Caco-2 (cell line): ENCODE results near the gene SLITRK4. TPM values are rescaled to one million over a fixed set of nuclear protein-coding genes. Genes with fewer than 3 reads are reported as not detected.

Experiments
- BruUV-seq: library from RNA; stranded (reverse); fragments of 400-500 nt; replicated peaks from 2 replicates; lab custom pipeline; 2021; lab: Mats Ljungman, UMichigan
- CTCF ChIA-PET: fragments of 300-600 bp; sonication (Branson Sonifier 250); formaldehyde crosslinking; loops from one replicate; lab custom pipeline; 2022; ENCODE audit warnings: antibody characterized with exemption; lab: Charles Lee
- POLR2A ChIA-PET: fragments of 300-600 bp; sonication (Branson Sonifier 250); formaldehyde crosslinking; loops from one replicate; lab custom pipeline; 2022; ENCODE audit warnings: antibody characterized with exemption; lab: Charles Lee
- DNase-seq, 2 experiments: peaks; one replicate each; pipeline versions ENCODE4 v3.0.0 to v3.0.0-alpha.2; 2020 to 2022
- H3K27me3 ChIP-seq: replicated peaks from 2 replicates; pipeline ENCODE4 v1.6.0; 2011; ENCODE audit warnings: low read length; ENCODE audit not compliant: control insufficient read depth, insufficient read depth
- H3K36me3 ChIP-seq: 2 replicates; pipeline ENCODE4 v1.5.1; 2011; ENCODE audit warnings: low read length; ENCODE audit not compliant: control insufficient read depth, insufficient read depth
- H3K4me1 ChIP-seq: fragments of 250-450 bp; sonication (Bioruptor Pico); 2 replicates; pipeline ENCODE4 v1.5.1; 2020; ENCODE audit warnings: mild to moderate bottlenecking
- H3K4me3 ChIP-seq: 2 replicates; pipeline ENCODE4 v1.5.1; 2011; ENCODE audit warnings: low read depth, mild to moderate bottlenecking, control low read depth, low read length
- H3K9me3 ChIP-seq: fragments of 250-450 bp; sonication (Bioruptor Pico); 2 replicates; pipeline ENCODE4 v1.5.1; 2020; ENCODE audit warnings: mild to moderate bottlenecking, moderate library complexity
- H3K27ac Mint-ChIP-seq: one replicate; pipeline ENCODE4 v1.8.0; 2022; ENCODE audit warnings: mixed read lengths; ENCODE audit not compliant: unreplicated experiment
- H3K27me3 Mint-ChIP-seq: one replicate; pipeline ENCODE4 v1.8.0; 2022; ENCODE audit warnings: mixed read lengths; ENCODE audit not compliant: insufficient read depth, unreplicated experiment
- H3K36me3 Mint-ChIP-seq: one replicate; pipeline ENCODE4 v1.8.0; 2022; ENCODE audit warnings: mild to moderate bottlenecking, mixed read lengths; ENCODE audit not compliant: insufficient read depth, unreplicated experiment
- H3K4me1 Mint-ChIP-seq: one replicate; pipeline ENCODE4 v1.8.0; 2022; ENCODE audit warnings: low read depth, mixed read lengths; ENCODE audit not compliant: unreplicated experiment
- H3K4me3 Mint-ChIP-seq: one replicate; pipeline ENCODE4 v1.8.0; 2022; ENCODE audit warnings: mild to moderate bottlenecking, moderate library complexity, mixed read lengths; ENCODE audit not compliant: unreplicated experiment
- H3K9me3 Mint-ChIP-seq: one replicate; pipeline ENCODE4 v1.8.0; 2022; ENCODE audit warnings: mixed read lengths; ENCODE audit not compliant: unreplicated experiment
- intact Hi-C: fragments of 100-400 bp; cut with micrococcal nuclease; formaldehyde crosslinking; loops from one replicate; pipeline ENCODE4 v1.10.0; 2022; ENCODE audit not compliant: unreplicated experiment
- total RNA-seq: library from RNA; stranded (reverse); gene quantifications from 2 replicates; pipeline ENCODE4 v1.2.3, GENCODE V29; 2022
- TF ChIP-seq, protein P1 (sequence below), 2 experiments: fragments of 200-600 bp in 1 of 2; IDR thresholded peaks; 1 replicate in 1 of 2; 2 replicates in 1 of 2; pipeline versions ENCODE4 v1.5.1 to v1.8.0; 2011 to 2022; ENCODE audit warnings: antibody characterized with exemption in 1 of 2, control low read depth in 1 of 2, inconsistent platforms in 1 of 2, low read depth in 1 of 2, low read length in 1 of 2, mild to moderate bottlenecking in 1 of 2, moderate library complexity in 1 of 2; ENCODE audit not compliant: insufficient read depth in 1 of 2, severe bottlenecking in 1 of 2, unreplicated experiment in 1 of 2

SLITRK4 gene
- total RNA-seq, 1 experiment from 2014 or later = not detected

DNA sequence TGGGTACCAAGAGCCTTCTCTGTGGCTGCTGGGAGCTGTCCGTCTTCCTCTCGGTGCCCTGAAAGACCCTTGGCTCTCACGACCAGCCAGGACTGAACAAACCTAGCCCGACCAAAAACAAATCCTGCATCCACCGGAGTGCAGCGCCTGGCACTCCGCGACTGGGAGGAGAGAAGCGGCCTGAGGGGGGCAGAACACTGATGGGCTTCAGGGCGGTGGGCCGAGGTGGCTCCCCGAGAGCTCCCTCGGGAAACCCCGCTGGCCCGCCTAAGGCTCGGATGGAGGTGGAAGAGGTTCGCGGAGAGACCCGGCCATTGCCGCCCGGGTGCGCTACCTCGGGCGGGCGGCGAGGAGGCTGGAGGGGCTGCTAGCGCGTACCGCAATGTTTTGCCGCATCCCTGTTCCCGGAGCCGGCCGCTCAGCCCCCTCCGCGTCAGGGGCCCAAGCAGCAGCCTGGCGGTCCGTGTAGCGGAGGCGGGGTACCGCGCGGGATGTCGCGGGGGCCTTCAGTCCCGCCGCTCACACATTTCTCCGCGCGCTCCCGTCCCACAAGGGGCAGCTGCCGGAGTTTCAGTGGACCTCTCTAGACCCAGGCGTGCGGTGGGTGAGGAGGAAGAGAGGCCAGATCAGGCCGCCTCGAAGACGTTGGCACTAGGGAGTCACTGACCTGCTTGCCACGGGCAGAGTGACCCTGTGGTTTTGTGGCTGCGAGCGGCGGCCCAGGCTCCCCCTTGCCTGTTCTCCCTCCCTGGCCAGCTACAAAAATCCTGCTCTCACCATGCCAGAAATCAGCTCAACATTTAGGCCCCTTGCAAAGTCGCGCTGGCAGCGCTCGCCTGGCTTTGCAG lies 2.2 kb downstream of the SLITRK4 start:
- DNase-seq = no peak
- H3K4me3 Mint-ChIP-seq = no peak overlapping the region
- no peaks in the 10 kb centered on the region for H3K9me3 ChIP-seq
- H3K9me3 Mint-ChIP-seq = peaks cover 9% of the 10 kb centered on the region
- ChIA-PET CTCF (no interaction called here), POLR2A (no interaction called here)
- no peak overlapping the region for H3K4me3 ChIP-seq
- TF ChIP-seq, protein P1, sequence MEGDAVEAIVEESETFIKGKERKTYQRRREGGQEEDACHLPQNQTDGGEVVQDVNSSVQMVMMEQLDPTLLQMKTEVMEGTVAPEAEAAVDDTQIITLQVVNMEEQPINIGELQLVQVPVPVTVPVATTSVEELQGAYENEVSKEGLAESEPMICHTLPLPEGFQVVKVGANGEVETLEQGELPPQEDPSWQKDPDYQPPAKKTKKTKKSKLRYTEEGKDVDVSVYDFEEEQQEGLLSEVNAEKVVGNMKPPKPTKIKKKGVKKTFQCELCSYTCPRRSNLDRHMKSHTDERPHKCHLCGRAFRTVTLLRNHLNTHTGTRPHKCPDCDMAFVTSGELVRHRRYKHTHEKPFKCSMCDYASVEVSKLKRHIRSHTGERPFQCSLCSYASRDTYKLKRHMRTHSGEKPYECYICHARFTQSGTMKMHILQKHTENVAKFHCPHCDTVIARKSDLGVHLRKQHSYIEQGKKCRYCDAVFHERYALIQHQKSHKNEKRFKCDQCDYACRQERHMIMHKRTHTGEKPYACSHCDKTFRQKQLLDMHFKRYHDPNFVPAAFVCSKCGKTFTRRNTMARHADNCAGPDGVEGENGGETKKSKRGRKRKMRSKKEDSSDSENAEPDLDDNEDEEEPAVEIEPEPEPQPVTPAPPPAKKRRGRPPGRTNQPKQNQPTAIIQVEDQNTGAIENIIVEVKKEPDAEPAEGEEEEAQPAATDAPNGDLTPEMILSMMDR (IDR thresholded peaks at IDR 0.05; ENCODE audit: insufficient read depth in 1 of 2, low read depth in 1 of 2, low read length in 1 of 2, severe bottlenecking in 1 of 2, unreplicated experiment in 1 of 2) = no peak
- H3K27me3 ChIP-seq = no peaks in the 10 kb centered on the region
- H3K36me3 Mint-ChIP-seq = no peaks in the 10 kb centered on the region
- intact Hi-C loops = no loop called here
- H3K36me3 ChIP-seq = no peaks in the 10 kb centered on the region
- no peaks in the 10 kb centered on the region for H3K4me1 Mint-ChIP-seq
- H3K4me1 ChIP-seq = no peaks in the 10 kb centered on the region
- no peak overlapping the region for H3K27ac Mint-ChIP-seq
- BruUV-seq = no TSS peak
- no peaks in the 10 kb centered on the region for H3K27me3 Mint-ChIP-seq

GRCh38 chrX:143632625-143633410 lies 3.1 kb downstream of the SLITRK4 start:
- no peak overlapping the region for H3K27ac Mint-ChIP-seq
- CTCF ChIA-PET = no interaction called here
- TF ChIP-seq, protein P1 (IDR thresholded peaks at IDR 0.05; ENCODE audit: insufficient read depth in 1 of 2, low read depth in 1 of 2, low read length in 1 of 2, severe bottlenecking in 1 of 2, unreplicated experiment in 1 of 2) = no peak
- Histone ChIP-seq H3K4me1 (no peaks in the 10 kb centered on the region), H3K4me3 (no peak overlapping the region), H3K9me3 (no peaks in the 10 kb centered on the region), H3K27me3 (no peaks in the 10 kb centered on the region), H3K36me3 (no peaks in the 10 kb centered on the region)
- H3K27me3 Mint-ChIP-seq = no peaks in the 10 kb centered on the region
- no TSS peak for BruUV-seq
- POLR2A ChIA-PET = no interaction called here
- H3K4me1 Mint-ChIP-seq = no peaks in the 10 kb centered on the region
- no peaks in the 10 kb centered on the region for H3K36me3 Mint-ChIP-seq
- no peak overlapping the region for H3K4me3 Mint-ChIP-seq
- DNase-seq = no peak
- H3K9me3 Mint-ChIP-seq = peaks cover 9% of the 10 kb centered on the region
- intact Hi-C loops = no loop called here

DNA sequence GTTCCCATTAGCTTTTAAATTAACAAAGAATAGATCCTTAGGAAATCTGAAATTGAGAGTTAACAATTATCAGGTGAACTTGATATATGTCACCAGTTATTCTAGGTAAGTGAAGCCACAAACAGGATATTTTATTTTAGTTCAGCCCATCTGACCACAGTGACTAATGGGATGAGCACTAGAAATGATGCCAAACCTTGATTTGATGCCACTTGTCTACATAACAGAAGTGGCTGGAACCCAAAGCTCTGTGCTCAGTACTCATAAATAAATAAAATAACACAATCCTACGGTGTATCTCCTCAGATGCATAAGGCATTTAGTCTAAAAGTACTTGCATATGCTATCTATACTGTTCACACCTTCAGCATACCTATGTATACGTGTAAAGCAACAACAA lies 12.2 kb downstream of the SLITRK4 start:
- no peaks in the 10 kb centered on the region for H3K36me3 ChIP-seq
- no peaks in the 10 kb centered on the region for H3K9me3 Mint-ChIP-seq
- H3K36me3 Mint-ChIP-seq = no peaks in the 10 kb centered on the region
- H3K4me1 ChIP-seq = no peaks in the 10 kb centered on the region
- H3K4me3 Mint-ChIP-seq = no peak overlapping the region
- no peak overlapping the region for H3K27ac Mint-ChIP-seq
- no peaks in the 10 kb centered on the region for H3K27me3 ChIP-seq
- no peaks in the 10 kb centered on the region for H3K4me1 Mint-ChIP-seq
- ChIA-PET POLR2A (no interaction called here), CTCF (no interaction called here)
- TF ChIP-seq, protein P1 (IDR thresholded peaks at IDR 0.05; ENCODE audit: insufficient read depth in 1 of 2, low read depth in 1 of 2, low read length in 1 of 2, severe bottlenecking in 1 of 2, unreplicated experiment in 1 of 2) = no peak
- H3K4me3 ChIP-seq = no peak overlapping the region
- no peak for DNase-seq
- intact Hi-C loops = no loop called here
- BruUV-seq = no TSS peak
- H3K27me3 Mint-ChIP-seq = no peaks in the 10 kb centered on the region
- no peaks in the 10 kb centered on the region for H3K9me3 ChIP-seq
